ENCODE results near the gene EIPR1. TPM values are rescaled to one million over a fixed set of nuclear protein-coding genes. Genes with fewer than 3 reads are reported as not detected.

The EIPR1 gene
- total and polyA plus RNA-seq, 2 of the 4 experiments (the other 2 are of a cell fraction): 46.5 to 67.4 TPM

DNA sequence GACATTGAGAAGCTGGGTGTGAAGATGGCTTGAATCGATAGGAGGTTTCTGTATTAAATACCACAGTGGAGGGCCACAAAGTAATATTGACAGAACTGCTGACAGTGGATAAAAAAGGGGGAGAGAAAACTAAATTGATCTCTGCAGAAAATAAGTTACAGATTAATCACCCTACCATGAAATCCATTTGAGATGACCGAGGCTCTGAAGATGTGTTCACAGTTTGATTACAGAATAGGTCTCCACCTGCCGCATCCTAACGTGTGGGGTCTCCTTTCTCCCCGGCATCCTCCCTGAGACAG lies 165.6 kb downstream of the EIPR1 start:
- POLR2A ChIA-PET (ENCODE audit: unreplicated experiment): no interaction called here
- H2BK120ac ChIP-seq (ENCODE audit: low read depth, low read length): no peak overlapping the region
- ATAC-seq (ENCODE audit: low read depth): no peak

More for the DNA sequence above, 165.6 kb downstream of the EIPR1 start:
- no peaks in the 10 kb centered on the region for H3K9me3 ChIP-seq (ENCODE audit: control insufficient read depth, insufficient read depth, low read length)
- intact Hi-C loops (cut with micrococcal nuclease): no loop called here
- no peak overlapping the region for H3K4me2 ChIP-seq (ENCODE audit: low read depth, low read length)
- peaks cover 2% of the 10 kb centered on the region; the same call in 1 of the 2 replicates for H3K9me1 ChIP-seq (ENCODE audit: insufficient read depth, low read length)
- H2BK20ac ChIP-seq (ENCODE audit: low read depth, low read length): no peak overlapping the region
- H3K4me3 ChIP-seq (ENCODE audit: insufficient read depth, low read depth, low read length): no peak overlapping the region
- peaks cover 3% of the 10 kb centered on the region for H3K36me3 ChIP-seq (ENCODE audit: control insufficient read depth, insufficient read depth, low read length)
- no peak overlapping the region for H3K14ac ChIP-seq (replicated peaks; ENCODE audit: low read depth, low read length)
- H3K4me1 ChIP-seq (ENCODE audit: control insufficient read depth, insufficient read depth, low read length): no peaks in the 10 kb centered on the region
- H3K27me3 ChIP-seq (ENCODE audit: control insufficient read depth, insufficient read depth, low read length): no peaks in the 10 kb centered on the region
- no peak overlapping the region for H3K27ac ChIP-seq (ENCODE audit: insufficient read depth, low read length)
- 89% methylated on average over 3 of the region's 5 CpGs; no CpG with 5 or more reads in 1 of the 2 experiments for WGBS, 2 experiments (ENCODE audit: extremely low coverage in 2 of 2, insufficient read length in 1 of 2)
- no peak for DNase-seq
- no peak overlapping the region for H2AK5ac ChIP-seq (ENCODE audit: low read depth, low read length)
- CTCF ChIA-PET: no interaction called here
- no peak overlapping the region for H3K56ac ChIP-seq (ENCODE audit: extremely low read depth, insufficient read depth, low read length)
- no peak overlapping the region for H2BK5ac ChIP-seq (ENCODE audit: low read depth, low read length, poor library complexity, severe bottlenecking)
- H2AFZ ChIP-seq (replicated peaks; ENCODE audit: low read length, poor library complexity): no peak overlapping the region
- BruUV-seq (replicated peaks): no TSS peak
- H4K8ac ChIP-seq (ENCODE audit: low read depth in 2 of 2, low read length in 2 of 2): no peak overlapping the region
- H3K18ac ChIP-seq (ENCODE audit: low read depth, low read length): no peak overlapping the region
- no peak overlapping the region for H4K5ac ChIP-seq (ENCODE audit: low read depth, low read length)
- H2AK9ac ChIP-seq (replicated peaks; ENCODE audit: low read depth, low read length, poor library complexity): no peak overlapping the region
- dilution Hi-C loops (cut with HindIII; ENCODE audit: low sequenced_read_pairs, unreplicated experiment): no loop called here
- in situ Hi-C loops (cut with MboI; ENCODE audit: low sequenced_read_pairs): no loop called here
- H4K20me1 ChIP-seq (ENCODE audit: insufficient read depth, low read length): no peaks in the 10 kb centered on the region
- H2BK15ac ChIP-seq (ENCODE audit: low read depth, low read length): no peak overlapping the region
- H3K79me1 ChIP-seq (ENCODE audit: low read depth in 1 of 2, low read length in 2 of 2): peaks cover 2 to 3% of the 10 kb centered on the region in 2 experiments; a peak in 1 of 4 replicates
- no peak overlapping the region for H3K23ac ChIP-seq (ENCODE audit: low read depth, low read length)
- no peak overlapping the region for H4K91ac ChIP-seq (ENCODE audit: insufficient read depth, low read depth, low read length)
- no peak overlapping the region for H3K9ac ChIP-seq (ENCODE audit: low read depth, low read length)
- TF ChIP-seq MAFK (IDR thresholded peaks at IDR 0.05; ENCODE audit: low read depth, low read length) (peak; percentile 55), MXI1 (IDR thresholded peaks at IDR 0.05; ENCODE audit: borderline replicate concordance, low read depth, low read length) (no peak)
- no peak overlapping the region for H3K4ac ChIP-seq (ENCODE audit: low read depth, low read length)

Data from IMR-90 (cell line).